WERI-Rb-1 (cell line): ENCODE measurements around the gene PCED1A.

Experiments
- DNase-seq: peaks from one replicate; pipeline ENCODE4 v3.0.0-alpha.2; 2020
- H3K27ac ChIP-seq: fragments of 250-450 bp; sonication (Bioruptor Pico); 2 replicates; pipeline ENCODE4 v1.5.1; 2020; ENCODE audit warnings: mild to moderate bottlenecking, moderate library complexity
- H3K27me3 ChIP-seq: fragments of 250-450 bp; sonication (Bioruptor Pico); 2 replicates; pipeline ENCODE4 v1.5.1; 2021; ENCODE audit warnings: mild to moderate bottlenecking, low read depth, moderate library complexity; ENCODE audit not compliant: insufficient read depth, severe bottlenecking
- H3K36me3 ChIP-seq: fragments of 250-450 bp; sonication (Bioruptor Pico); 2 replicates; pipeline ENCODE4 v1.5.1; 2020; ENCODE audit warnings: mild to moderate bottlenecking, moderate library complexity
- H3K4me3 ChIP-seq: 2 replicates; pipeline ENCODE4 v1.5.1; 2011; ENCODE audit warnings: low read depth, mild to moderate bottlenecking, control low read depth, low read length
- H3K9me3 ChIP-seq: fragments of 250-450 bp; sonication (Bioruptor Pico); 2 replicates; pipeline ENCODE4 v1.5.1; 2021; ENCODE audit warnings: mild to moderate bottlenecking, moderate library complexity; ENCODE audit not compliant: severe bottlenecking
- TF ChIP-seq, protein P1 (sequence below): IDR thresholded peaks from 2 replicates; pipeline ENCODE4 v1.5.1; 2011; ENCODE audit warnings: low read depth, mild to moderate bottlenecking, control low read depth, inconsistent platforms, low read length

PCED1A gene

DNA sequence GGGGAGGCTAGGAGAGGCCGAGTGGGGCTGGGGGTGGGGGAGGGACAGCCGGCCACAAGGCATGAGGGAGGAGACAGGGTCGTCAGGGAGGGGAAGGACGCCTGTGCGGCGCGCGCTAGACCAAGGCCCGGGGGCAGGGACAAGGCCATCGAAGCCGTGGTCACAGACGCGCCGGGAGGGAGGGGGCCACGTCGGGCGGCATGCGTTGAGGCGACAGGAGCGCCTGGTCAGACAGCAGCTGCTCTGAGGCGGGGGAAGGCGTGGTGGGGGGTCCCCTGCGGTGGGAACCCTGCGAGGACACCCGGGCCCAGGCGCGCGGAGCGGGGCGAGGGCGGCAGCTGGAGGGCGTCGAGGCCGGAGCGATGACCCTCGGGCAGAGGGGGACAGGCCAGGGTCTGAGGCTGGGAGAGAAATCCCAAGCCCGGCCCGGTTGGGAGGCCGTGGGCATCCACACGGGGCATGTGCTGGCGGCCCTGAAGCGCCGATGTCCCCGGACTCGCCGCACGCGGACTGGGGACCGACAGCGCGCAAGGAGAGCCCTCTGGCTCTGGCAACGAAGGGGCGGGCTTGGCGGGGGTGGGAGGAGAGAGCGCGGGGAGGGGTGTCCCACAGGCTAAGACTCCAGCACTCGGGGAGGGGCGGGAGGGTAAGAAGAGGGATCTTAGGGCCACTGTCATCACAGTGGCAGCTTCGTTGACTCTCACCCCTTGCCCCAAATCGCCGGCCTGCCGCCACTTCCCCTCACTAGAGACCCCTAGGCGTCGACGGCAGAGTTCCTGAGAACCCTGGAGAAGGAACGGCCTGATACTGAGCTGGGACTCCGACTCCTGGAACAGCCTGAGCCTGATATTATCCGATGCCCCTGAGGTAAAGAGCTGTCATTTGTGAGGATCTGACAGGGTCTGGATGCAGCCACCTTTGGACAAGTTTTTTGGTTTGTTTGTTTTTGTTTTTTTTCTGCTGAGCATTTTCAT, 19.3 kb downstream of the PCED1A start:
- Histone ChIP-seq H3K9me3 (no peaks in the 10 kb centered on the region), H3K36me3 (no peaks in the 10 kb centered on the region), H3K27ac (no peak overlapping the region), H3K27me3 (no peaks in the 10 kb centered on the region), H3K4me3 (no peak overlapping the region)
- DNase-seq = no peak
- TF ChIP-seq, protein P1, sequence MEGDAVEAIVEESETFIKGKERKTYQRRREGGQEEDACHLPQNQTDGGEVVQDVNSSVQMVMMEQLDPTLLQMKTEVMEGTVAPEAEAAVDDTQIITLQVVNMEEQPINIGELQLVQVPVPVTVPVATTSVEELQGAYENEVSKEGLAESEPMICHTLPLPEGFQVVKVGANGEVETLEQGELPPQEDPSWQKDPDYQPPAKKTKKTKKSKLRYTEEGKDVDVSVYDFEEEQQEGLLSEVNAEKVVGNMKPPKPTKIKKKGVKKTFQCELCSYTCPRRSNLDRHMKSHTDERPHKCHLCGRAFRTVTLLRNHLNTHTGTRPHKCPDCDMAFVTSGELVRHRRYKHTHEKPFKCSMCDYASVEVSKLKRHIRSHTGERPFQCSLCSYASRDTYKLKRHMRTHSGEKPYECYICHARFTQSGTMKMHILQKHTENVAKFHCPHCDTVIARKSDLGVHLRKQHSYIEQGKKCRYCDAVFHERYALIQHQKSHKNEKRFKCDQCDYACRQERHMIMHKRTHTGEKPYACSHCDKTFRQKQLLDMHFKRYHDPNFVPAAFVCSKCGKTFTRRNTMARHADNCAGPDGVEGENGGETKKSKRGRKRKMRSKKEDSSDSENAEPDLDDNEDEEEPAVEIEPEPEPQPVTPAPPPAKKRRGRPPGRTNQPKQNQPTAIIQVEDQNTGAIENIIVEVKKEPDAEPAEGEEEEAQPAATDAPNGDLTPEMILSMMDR = no peak

GRCh38 chr20:2820084-2820895, 20.2 kb downstream of the PCED1A start:
- H3K4me3 ChIP-seq = no peak overlapping the region
- H3K27ac ChIP-seq = no peak overlapping the region

GRCh38 chr20:2817891-2818595, 22.4 kb downstream of the PCED1A start:
- TF ChIP-seq, protein P1 = no peak
- Histone ChIP-seq H3K27me3 (no peaks in the 10 kb centered on the region), H3K9me3 (no peaks in the 10 kb centered on the region), H3K27ac (no peak overlapping the region), H3K36me3 (no peaks in the 10 kb centered on the region), H3K4me3 (no peak overlapping the region)
- no peak for DNase-seq

More at GRCh38 chr20:2820084-2820895, 20.2 kb downstream of the PCED1A start:
- TF ChIP-seq, protein P1 = no peak
- Histone ChIP-seq H3K36me3 (no peaks in the 10 kb centered on the region), H3K27me3 (no peaks in the 10 kb centered on the region), H3K9me3 (no peaks in the 10 kb centered on the region)
- DNase-seq = no peak

DNA sequence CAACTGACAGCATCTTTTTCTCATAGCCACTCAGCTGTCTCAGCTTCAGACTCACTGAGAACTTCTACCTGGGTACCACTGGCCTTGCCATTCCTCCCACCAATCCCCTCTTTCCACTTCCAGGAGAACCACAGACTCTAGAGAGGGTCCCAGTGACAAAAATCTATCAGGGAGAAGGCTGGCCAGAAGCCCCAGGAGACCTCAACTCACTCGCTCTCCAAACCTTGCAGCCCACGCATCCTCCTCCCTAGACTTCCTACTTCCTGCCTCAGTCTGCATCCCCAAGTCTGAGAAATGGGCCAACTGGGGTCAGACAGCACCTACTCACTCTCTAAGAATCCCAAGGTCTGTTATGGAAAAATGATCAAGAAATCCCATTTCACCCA, 23.1 kb downstream of the PCED1A start:
- no peaks in the 10 kb centered on the region for H3K36me3 ChIP-seq
- H3K27ac ChIP-seq = no peak overlapping the region
- H3K9me3 ChIP-seq = peaks cover 4% of the 10 kb centered on the region
- DNase-seq = no peak
- no peak overlapping the region for H3K4me3 ChIP-seq
- TF ChIP-seq, protein P1 = no peak
- H3K27me3 ChIP-seq = no peaks in the 10 kb centered on the region

- no peaks in the 10 kb centered on the region for H3K36me3 ChIP-seq
- DNase-seq = no peak
- no peak overlapping the region for H3K27ac ChIP-seq
- TF ChIP-seq, protein P1 = no peak
- no peaks in the 10 kb centered on the region for H3K27me3 ChIP-seq
- peaks cover 7% of the 10 kb centered on the region for H3K9me3 ChIP-seq
- H3K4me3 ChIP-seq = no peak overlapping the region
Observed at GRCh38 chr20:2816583-2817340, 23.7 kb downstream of the PCED1A start.
